DOHH2 (cell line): Measurements from ENCODE around the gene PDE4D.
A peak's percentile ranks its signal among the peaks of the same experiment; 100 is the strongest.

Source experiments
- H3F3A ChIP-seq: fragments of 200-600 bp; sonication (generic), shearing (Covaris generic); 2 replicates; pipeline ENCODE4 v1.6.0; 2016; ENCODE audit warnings: antibody characterized with exemption, mild to moderate bottlenecking; ENCODE audit not compliant: control insufficient read depth, insufficient read depth
- H3K27ac ChIP-seq: fragments of 200-600 bp; sonication (generic); 2 replicates; pipeline ENCODE4 v1.5.1; 2014; ENCODE audit warnings: low read depth, mild to moderate bottlenecking, low read length, moderate library complexity
- H3K27me3 ChIP-seq: fragments of 200-600 bp; sonication (generic); 2 replicates; pipeline ENCODE4 v1.6.1; 2014; ENCODE audit warnings: mild to moderate bottlenecking, low read length, mixed read lengths; ENCODE audit not compliant: control insufficient read depth
- H3K36me3 ChIP-seq: fragments of 200-600 bp; sonication (generic); 2 replicates; pipeline ENCODE4 v1.6.1; 2014; ENCODE audit warnings: mild to moderate bottlenecking, low read length, moderate library complexity, mixed read lengths; ENCODE audit not compliant: control insufficient read depth
- H3K4me1 ChIP-seq: fragments of 200-600 bp; sonication (generic); 2 replicates; pipeline ENCODE4 v1.6.1; 2014; ENCODE audit warnings: mild to moderate bottlenecking, low read length, mixed read lengths; ENCODE audit not compliant: control insufficient read depth
- H3K4me2 ChIP-seq: fragments of 200-600 bp; sonication (generic); 2 replicates; pipeline ENCODE4 v1.6.0; 2014; ENCODE audit warnings: mild to moderate bottlenecking, low read length, moderate library complexity
- H3K4me3 ChIP-seq: fragments of 200-600 bp; sonication (generic); 2 replicates; pipeline ENCODE4 v1.5.1; 2014; ENCODE audit warnings: mild to moderate bottlenecking, low read length, mixed read lengths
- H3K79me2 ChIP-seq: fragments of 200-600 bp; sonication (generic); 2 replicates; pipeline ENCODE4 v1.6.1; 2014; ENCODE audit warnings: mild to moderate bottlenecking, low read length, mixed read lengths; ENCODE audit not compliant: control insufficient read depth
- H3K9me2 ChIP-seq: fragments of 200-600 bp; sonication (generic); replicated peaks from 2 replicates; pipeline ENCODE4 v1.6.1; 2014; ENCODE audit warnings: mild to moderate bottlenecking, low read length, mixed read lengths; ENCODE audit not compliant: control insufficient read depth
- H3K9me3 ChIP-seq: fragments of 200-600 bp; sonication (generic); 2 replicates; pipeline ENCODE4 v1.6.1; 2014; ENCODE audit warnings: antibody characterized with exemption, low read length, mixed read lengths; ENCODE audit not compliant: control insufficient read depth, insufficient read depth
- H4K20me1 ChIP-seq: fragments of 200-600 bp; sonication (generic); 2 replicates; pipeline ENCODE4 v1.6.0; 2014; ENCODE audit warnings: low read depth, mild to moderate bottlenecking, antibody characterized with exemption, low read length, moderate library complexity; ENCODE audit not compliant: control insufficient read depth, insufficient read depth
- CTCF ChIP-seq: fragments of 200-600 bp; sonication (generic); IDR thresholded peaks from one replicate; pipeline ENCODE4 v1.5.1; 2014; ENCODE audit warnings: antibody characterized with exemption, mild to moderate bottlenecking, low read depth, low read length; ENCODE audit not compliant: poor library complexity, severe bottlenecking
- EZH2phosphoT487 ChIP-seq: fragments of 200-600 bp; sonication (generic); IDR thresholded peaks from 2 replicates; pipeline ENCODE4 v1.6.1; 2017; ENCODE audit warnings: borderline replicate concordance, mild to moderate bottlenecking, antibody characterized with exemption, low read length, moderate library complexity, mixed read lengths

Gene PDE4D

GRCh38 chr5:59130431-59130830 lies 763.1 kb downstream of the PDE4D start:
- no peaks in the 10 kb centered on the region for H3K79me2 ChIP-seq
- no peak overlapping the region for H3K4me2 ChIP-seq
- no peaks in the 10 kb centered on the region for H4K20me1 ChIP-seq
- no peak overlapping the region for H3K27ac ChIP-seq
- no peaks in the 10 kb centered on the region for H3K27me3 ChIP-seq
- no peaks in the 10 kb centered on the region for H3K36me3 ChIP-seq
- H3K4me1 ChIP-seq, result peaks cover 30% of the 10 kb centered on the region
- TF ChIP-seq CTCF (no peak), EZH2phosphoT487 (no peak)
- no peak overlapping the region for H3K4me3 ChIP-seq
- no peaks in the 10 kb centered on the region for H3K9me2 ChIP-seq
- H3K9me3 ChIP-seq, result no peaks in the 10 kb centered on the region
- no peaks in the 10 kb centered on the region for H3F3A ChIP-seq

GRCh38 chr5:59128646-59129290 lies 764.8 kb downstream of the PDE4D start:
- H3K4me3 ChIP-seq, result no peak overlapping the region
- H3K27ac ChIP-seq, result no peak overlapping the region
- H3K9me3 ChIP-seq, result no peaks in the 10 kb centered on the region
- no peaks in the 10 kb centered on the region for H4K20me1 ChIP-seq
- H3K9me2 ChIP-seq, result no peaks in the 10 kb centered on the region
- H3K4me1 ChIP-seq, result peaks cover 46% of the 10 kb centered on the region
- no peaks in the 10 kb centered on the region for H3K79me2 ChIP-seq
- H3K4me2 ChIP-seq, result no peak overlapping the region
- H3K27me3 ChIP-seq, result no peaks in the 10 kb centered on the region
- no peaks in the 10 kb centered on the region for H3K36me3 ChIP-seq
- TF ChIP-seq CTCF, result no peak
- no peaks in the 10 kb centered on the region for H3F3A ChIP-seq

GRCh38 chr5:59126708-59127573 lies 766.6 kb downstream of the PDE4D start:
- no peaks in the 10 kb centered on the region for H3K9me2 ChIP-seq
- no peak for TF ChIP-seq CTCF
- no peak for TF ChIP-seq EZH2phosphoT487
- H3K9me3 ChIP-seq, result no peaks in the 10 kb centered on the region
- H3K36me3 ChIP-seq, result no peaks in the 10 kb centered on the region
- H4K20me1 ChIP-seq, result no peaks in the 10 kb centered on the region
- peak overlapping the region; percentile 85 for H3K4me2 ChIP-seq
- peak overlapping the region; percentile 74 for H3K4me3 ChIP-seq
- no peaks in the 10 kb centered on the region for H3K27me3 ChIP-seq
- H3K4me1 ChIP-seq, result peaks cover 51% of the 10 kb centered on the region
- H3K79me2 ChIP-seq, result no peaks in the 10 kb centered on the region
- peak overlapping the region; percentile 79 for H3K27ac ChIP-seq
- H3F3A ChIP-seq, result no peaks in the 10 kb centered on the region
